SK-N-MC (cell line): ENCODE measurements around the gene S100A4.

Experiments used
- EZH2 ChIP-seq: fragments of 200-600 bp; sonication (generic); IDR thresholded peaks from one replicate; pipeline ENCODE4 v1.6.1; 2017; ENCODE audit warnings: antibody characterized with exemption
- POLR2AphosphoS5 ChIP-seq: IDR thresholded peaks from 2 replicates; pipeline ENCODE4 v1.6.1; 2012; ENCODE audit warnings: mild to moderate bottlenecking, low read depth, low read length, borderline replicate concordance

- TF ChIP-seq POLR2AphosphoS5 (no peak), EZH2 (no peak)
Observed at GRCh38 chr1:153588482-153588881, 42.9 kb upstream of the S100A4 start.
